Kidney tubule cell (primary cell): ENCODE results near the gene EXOC6B.

Experiments
- DNase-seq: peaks from one replicate; pipeline ENCODE4 v3.0.0-alpha.2; 2018; ENCODE audit warnings: low spot score

The EXOC6B gene

GRCh38 chr2:72788756-72789155 lies 37.1 kb downstream of the EXOC6B start:
- peak; percentile 45 for DNase-seq

DNA sequence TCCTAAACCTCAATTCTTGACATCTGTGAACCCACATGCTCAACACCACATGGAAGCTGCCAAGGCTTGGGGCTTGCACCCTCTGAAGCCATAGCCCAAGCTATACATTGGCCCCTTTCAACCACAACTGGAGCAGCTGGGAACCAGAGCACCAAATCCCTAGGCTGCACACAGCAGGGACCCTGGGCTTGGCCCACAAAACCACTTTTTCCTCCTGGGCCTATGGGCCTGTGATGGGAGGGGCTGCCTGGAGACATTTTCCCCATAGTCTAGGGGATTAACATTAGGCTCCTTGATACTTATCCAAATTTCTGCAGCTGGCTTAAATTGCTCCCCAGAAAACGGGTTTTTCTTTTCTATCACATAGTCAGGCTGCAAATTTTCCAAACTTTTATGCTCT lies 40.3 kb downstream of the EXOC6B start:
- DNase-seq = no peak

- DNase-seq = no peak
Measured at GRCh38 chr2:72782520-72782919, 43.3 kb downstream of the EXOC6B start.

GRCh38 chr2:72781480-72781879 lies 44.4 kb downstream of the EXOC6B start:
- DNase-seq = no peak

DNA sequence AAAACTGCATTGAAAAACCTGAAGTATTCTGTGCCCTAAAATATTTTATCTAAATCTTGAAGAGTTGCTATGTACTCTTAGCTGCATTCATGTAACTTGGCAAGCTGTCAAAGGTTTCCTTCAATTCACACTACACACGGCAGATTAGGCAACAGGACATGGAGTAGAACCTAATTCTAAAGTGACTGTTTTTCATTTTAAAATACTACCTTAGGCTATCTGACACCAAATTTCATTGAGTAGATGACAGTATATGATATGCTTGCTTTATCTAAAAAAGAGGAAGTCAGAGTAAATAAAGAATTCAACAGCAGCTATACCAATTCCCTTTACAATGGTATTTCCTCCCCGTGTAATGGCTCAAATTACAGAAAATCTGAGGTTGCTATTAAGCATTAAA lies 45.4 kb downstream of the EXOC6B start:
- DNase-seq = no peak

DNA sequence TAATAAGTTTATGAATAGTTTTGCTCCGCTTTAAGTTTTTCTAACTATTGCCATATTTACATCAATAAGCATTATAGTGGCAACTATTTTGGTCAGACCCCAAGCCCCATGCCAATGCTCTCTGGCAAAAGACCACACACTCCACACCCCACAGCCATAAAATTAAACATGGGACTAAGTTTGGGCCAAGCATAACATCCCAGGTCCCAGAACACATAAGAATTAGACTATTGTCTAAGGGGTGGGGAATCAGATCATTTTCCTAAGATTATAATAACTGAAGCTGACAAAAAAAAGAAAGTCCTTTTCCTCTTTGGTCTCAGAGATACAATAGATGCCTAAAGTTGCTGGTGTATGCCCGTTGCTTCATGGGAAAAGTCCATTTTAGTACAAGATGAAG lies 46.3 kb downstream of the EXOC6B start:
- DNase-seq = no peak

GRCh38 chr2:72778410-72778809 lies 47.4 kb downstream of the EXOC6B start:
- DNase-seq = peak; percentile 88

GRCh38 chr2:72770879-72771461 lies 54.9 kb downstream of the EXOC6B start:
- peak; percentile 75 for DNase-seq

GRCh38 chr2:72765997-72766609 lies 59.7 kb downstream of the EXOC6B start:
- no peak for DNase-seq

DNA sequence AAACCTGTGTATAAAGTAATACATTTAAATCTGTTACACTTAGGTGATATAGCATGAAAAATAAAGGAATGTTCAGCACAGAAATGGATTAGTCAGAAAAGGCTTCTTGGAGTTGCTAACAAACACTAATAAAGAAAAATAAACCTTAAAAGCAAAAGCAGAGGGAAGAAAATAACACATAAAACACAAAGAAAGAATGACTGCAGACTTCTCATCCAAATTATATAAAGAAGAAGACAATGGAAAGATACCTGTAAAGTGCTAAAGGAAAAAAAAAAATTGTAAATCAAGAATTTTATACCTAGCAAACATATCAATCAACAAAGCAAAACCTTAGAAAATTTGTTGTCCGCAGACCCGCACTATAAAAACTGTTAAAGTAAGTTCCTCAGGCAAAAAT lies 63.6 kb downstream of the EXOC6B start:
- DNase-seq = no peak

DNA sequence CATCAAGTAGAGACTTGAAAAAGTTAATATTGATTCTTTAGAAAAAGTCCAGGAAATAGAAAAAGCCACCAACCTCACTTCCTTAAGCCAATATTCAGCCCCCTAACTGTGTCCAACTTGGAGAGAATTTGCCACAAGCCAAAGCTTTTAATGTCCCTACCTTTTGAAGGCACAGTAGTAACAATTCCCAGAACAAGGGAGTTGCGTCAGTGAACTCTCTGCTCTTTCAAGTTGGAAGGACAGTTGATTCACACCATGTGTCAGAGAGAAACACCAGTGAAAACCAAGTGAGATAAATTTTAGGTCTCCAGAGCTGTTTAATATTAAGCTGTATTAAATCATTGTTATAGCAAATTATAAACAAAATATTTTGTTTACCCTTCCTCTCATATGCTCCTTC lies 66.1 kb downstream of the EXOC6B start:
- DNase-seq = no peak

DNA sequence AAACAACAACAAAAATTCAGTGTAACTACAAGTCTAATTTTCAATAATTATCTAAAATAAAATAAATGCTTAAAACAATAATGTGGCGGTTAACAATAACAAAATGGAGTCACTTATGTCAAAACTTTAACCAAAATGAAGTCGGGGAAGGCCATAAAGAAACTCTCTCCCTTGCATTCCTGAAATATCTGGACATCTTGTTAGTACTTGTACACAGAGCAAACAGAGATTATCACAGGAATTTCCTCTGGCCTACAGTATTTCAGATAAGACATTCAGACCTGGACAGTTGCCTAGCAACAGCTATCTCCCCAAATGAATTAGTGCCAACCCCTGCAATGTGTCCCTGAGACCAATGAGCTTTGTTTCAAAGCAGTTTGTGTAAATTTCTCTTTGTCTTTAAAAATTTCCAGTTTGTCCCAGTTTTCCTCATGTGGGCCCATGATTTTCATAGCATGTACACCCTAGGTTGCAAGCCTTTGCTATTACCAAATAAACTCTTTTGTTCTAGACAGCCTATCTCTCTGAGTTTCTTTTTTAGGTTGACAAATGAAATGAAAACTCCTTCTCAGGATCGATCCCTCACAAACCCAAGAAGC lies 68.6 kb downstream of the EXOC6B start:
- no peak for DNase-seq

DNA sequence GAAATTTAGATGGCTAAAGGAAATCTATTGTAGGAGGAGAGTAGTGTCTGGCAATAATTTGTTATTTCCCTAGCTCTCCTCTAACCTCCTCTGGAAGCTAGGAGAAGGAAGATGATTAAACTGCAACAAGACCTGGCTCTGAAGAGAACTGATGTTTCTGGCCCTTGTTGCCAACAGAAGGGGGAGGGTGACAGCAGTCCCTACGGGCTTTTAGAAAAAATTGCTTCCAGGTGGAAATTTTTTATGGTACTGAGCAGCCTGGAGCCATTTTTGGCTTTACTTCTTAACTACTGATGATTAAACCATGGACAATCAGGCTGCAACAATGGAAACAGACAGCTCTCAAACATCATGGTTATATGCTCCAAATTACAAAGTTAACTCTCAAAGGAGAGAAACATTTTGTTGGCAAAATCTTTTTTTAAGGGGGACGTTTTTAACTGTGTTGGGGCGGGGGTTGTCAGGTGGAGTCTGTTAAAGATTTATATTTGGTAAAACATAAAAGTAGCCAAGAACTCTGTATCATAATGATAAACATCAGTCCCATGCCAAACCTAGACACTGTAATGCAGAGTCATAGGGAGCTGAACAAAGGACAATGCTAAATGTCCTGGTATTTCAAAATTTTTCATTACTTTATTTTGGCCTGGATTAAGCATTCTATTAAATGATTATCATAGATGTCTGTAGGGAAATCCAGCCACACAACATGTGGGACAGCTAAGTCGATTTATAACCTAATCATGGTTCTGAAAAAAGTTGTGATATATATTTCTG lies 70.0 kb downstream of the EXOC6B start:
- DNase-seq = no peak

DNA sequence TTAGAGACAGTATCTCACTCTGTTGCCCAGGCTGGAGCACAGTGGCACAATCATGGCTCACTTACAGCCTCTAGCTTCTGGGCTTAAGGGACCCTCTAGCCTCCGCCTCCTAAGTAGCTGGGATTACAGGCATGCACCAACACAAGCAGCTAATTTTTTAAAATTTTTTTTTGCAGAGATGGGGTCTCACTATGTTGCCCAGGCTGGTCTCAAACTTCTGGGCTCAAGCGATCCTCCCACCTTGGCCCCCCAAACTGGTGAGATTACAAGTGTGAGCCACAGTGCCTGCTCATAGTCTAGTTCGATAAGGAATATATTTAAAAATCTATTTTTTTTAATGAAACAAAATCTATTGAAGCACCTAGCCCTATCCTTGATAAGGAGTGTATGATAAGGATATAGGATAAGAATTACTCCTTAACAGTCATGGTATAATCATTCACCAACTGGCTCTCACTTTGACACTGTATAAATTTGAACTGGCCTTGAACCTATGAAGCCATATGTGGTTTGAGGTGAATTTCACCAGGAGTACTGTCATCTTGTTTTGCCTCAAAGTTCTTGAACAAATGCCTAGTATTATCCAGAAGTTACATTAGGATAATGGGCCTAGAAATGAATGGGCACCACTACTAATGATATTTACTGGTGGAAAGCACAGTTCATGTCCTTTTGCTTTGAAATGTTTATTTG lies 71.1 kb downstream of the EXOC6B start:
- DNase-seq = no peak

GRCh38 chr2:72750977-72751639 lies 74.7 kb downstream of the EXOC6B start:
- no peak for DNase-seq

DNA sequence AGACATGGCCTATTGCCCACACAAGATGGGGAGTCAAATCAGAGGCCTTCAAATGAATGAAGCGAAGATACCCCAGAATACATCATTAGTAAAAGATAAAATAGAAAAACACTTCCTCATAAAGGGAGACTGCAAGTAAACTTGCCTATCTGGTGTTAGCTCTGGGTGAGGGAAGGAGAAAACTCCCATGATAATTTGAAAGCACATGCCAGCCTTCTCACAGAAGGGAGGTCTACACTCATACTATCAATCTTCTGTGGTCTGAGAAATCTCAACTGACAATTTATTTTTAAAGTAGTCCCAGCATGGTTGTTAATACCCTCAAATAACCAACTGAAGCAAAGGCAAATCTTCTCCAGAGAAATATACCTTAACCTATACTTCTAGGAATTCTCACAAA lies 75.4 kb downstream of the EXOC6B start:
- no peak for DNase-seq

- no peak for DNase-seq
Measured at GRCh38 chr2:72747344-72747743, 78.5 kb downstream of the EXOC6B start.

DNA sequence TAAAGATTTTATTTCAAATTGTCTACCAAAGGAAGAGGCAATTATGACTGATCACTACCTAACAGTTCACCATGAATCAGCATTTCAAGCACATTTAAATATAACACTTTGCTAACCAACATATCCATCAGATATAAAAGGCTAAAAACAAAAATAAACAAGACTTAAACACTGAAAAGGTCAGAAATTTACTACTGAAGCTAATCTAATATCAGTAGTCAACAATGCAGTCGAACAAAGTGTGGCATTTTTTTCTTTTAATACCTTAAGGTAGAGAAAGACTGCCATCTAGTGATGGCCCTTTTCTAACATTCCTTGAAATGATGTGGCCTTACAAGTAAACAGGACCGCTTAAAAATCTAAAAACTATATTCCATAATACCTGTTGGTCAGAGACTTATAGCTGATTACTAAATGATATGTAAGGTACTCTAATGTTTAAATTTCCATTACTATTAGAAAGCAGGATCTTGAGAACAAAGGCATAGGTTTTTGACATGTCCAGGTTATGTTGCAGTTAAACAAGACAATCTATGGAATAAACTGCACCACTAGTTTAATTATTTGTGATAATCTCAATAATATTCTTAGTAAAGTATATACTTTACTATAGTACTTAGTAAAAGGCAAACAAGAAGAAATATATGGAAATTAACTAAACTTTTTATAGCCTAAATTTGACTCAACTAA lies 80.0 kb downstream of the EXOC6B start:
- DNase-seq = peak; percentile 65

DNA sequence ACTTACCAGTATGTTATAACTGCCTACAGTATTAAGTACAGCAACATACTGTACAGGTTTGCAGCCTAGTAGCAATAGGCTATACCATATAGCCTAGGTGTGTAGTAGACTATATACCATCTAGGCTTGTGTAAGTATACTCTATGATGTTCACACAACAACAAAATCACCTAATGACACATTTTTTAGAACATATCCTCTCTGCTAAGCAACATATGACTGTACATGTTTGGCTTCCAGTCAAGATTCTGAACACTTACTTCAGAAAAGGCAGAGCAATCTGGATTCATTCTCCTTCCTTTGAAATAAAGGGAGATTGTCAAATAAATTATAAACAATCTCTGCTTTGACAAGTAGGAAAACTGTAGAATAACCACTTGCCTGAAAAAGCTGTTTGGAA lies 81.8 kb downstream of the EXOC6B start:
- peak; percentile 38 for DNase-seq

GRCh38 chr2:72743481-72743880 lies 82.4 kb downstream of the EXOC6B start:
- DNase-seq = peak; percentile 14

DNA sequence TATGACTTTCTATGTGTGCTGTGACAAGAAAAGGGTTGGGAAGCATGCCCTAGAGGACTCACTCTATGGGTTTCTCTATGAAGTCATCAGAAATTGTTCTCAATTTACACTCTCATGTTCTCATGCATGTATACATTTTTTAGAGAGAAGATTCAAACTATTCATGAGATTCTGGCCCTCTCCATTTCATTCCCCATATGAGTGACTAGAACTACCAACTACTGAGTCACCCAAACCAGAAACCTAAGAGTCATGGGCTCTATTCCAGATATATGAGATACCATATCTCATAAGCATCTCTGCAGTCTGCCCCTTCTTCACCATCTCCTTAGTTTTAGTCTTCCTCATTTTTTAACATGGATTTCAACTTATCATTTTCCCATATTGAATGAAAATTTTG lies 87.7 kb downstream of the EXOC6B start:
- DNase-seq = no peak
